Inferior parietal cortex (tissue), 1 donor: Measurements from ENCODE around the gene MSH5.
A peak's percentile ranks its signal among the peaks of the same experiment; 100 is the strongest.
"Not testable (repeated sequence)": the region's sequence is repeated elsewhere in the genome, so short reads cannot be mapped to it uniquely, and the experiment has no call there.

Experiments used
- DNase-seq: peaks from one replicate; pipeline ENCODE4 v3.0.0-alpha.2; 2016; ENCODE audit errors: extremely low spot score

MSH5 gene

DNA sequence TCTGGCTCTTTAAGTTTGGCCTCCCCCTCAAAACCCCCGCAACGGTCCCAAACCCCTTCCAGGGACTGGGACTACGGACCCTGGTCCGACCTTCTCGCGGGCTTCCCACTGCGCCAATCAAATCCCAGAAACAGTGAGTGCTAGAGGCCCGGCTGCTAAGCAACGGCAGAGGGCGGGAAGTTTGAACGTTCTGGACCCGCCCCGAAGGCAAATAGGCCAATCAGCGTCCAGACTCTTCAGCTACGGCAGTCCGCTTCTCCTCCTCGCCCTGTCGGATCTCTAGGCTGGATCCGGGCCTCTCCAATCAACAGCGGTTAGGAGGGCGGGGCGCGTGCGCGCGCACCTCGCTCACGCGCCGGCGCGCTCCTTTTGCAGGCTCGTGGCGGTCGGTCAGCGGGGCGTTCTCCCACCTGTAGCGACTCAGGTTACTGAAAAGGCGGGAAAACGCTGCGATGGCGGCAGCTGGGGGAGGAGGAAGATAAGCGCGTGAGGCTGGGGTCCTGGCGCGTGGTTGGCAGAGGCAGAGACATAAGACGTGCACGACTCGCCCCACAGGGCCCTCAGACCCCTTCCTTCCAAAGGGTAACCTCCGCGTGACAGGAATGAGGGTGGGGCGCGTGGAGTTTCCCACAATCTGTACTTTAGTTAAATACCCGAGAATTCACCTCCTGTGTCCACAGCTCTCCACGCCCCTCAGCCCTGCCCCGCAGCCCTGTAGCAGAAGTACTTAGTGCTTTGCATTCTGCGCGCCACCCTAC lies at the start of gene MSH5:
Gene MSH5 (plus strand): TSS at position 367 of the 758 bp plus-strand sequence. CDS start 462 bp downstream, outside the sequence.
- DNase-seq, result peak; percentile 100

DNA sequence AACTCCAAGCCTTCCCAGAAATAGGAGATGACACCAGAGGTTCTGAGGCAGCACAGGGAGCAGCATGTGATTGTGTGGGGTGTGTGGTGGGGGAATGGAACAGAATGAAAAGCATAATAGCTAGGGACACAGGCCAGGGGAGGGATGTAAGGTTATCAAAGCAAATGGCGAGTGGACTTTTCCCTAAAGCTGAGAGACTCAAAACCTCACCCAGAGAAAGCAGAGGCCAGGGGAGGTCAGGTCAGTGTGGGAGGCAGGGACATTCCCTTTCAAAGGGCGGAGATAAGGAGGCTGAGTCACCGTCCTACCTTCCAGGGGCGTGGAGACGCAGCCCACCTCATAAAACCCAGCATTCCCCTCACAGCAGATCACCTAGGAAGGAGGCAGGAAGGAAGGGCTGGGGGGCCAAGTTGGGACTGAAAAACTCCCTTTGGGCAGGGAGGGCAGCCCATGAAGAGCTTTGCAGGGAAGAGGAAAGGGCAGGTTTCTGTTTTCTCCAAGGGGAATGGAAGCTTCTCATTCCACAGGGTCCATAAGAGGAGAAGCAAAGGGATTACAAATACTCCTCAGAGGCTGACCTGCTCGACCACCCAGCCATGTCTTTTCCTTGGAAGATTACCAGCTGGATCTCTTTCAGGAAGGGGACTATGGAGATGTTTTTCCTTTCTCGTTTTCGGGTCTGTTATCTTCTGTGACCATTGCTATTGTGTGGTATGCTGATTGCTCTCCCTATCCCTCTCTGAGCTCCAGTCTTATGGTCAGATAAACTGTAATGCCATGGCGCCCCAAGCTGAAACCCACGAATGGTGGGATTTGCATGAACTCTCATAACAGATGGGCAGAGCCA lies 49.4 kb upstream of the MSH5 start:
- DNase-seq, result peak; percentile 17

DNA sequence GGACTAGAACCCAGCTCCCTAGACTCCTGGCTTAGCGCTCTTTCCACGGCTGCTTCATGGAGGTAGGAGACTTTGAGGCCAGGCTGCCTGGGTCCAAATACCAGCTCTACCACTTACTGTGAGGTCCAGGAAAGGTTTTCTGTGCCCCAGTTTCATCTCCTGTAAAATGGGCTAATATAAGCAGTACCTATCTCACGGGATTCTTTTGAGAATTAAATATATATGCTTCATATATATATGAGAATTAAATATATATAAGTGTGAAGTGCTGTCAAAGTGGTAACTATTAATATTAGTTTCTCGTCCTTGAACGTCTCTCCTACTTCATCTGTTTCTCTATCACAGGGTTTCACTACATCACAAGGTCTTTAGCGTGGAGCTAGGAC lies 48.7 kb upstream of the MSH5 start:
- DNase-seq, result no peak

DNA sequence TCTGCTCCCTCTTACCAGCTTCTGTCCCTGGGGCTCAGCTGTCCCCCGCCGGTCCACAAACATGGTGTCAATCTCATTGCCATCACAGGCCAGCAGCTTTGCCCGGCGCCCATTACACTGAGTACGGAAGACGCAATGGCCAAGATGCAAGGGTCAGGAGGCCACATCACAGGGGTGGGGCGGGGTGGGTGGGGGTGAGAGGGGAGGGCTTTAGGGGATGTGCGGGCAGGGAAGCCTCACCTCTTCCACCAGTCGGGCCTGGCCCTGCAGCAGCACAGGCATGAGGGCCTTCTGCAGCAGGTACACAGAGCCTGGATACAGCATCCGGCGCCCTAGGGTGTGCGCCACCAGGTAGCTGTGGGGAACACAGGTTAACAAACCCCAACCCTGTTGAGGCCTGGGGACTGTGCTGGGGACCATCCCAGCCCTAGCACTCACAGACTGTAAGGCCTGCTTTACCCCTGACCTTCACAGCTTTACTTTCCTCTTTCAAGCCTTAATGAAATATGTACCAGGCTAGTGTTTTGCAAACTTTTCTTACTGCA lies 48.2 kb upstream of the MSH5 start:
- no peak for DNase-seq

DNA sequence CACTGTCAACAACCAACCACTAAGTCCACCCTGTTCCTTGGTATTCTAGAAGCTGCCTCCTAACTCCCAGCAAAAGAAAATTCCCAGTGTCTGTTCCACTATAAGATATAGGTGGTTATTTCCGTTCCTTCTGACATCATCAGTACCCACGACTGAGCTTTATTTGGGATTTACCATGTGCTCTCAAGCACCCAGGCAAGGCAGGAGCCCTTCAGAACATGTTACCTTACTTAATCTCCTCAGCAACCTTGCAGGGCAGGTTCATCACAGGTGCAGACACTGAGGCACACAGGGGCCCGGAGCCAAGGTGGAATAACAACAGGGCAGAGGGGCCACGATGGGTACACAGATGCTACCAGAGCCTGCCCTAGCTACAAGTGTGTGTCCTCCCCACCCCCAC lies 47.5 kb upstream of the MSH5 start:
- DNase-seq, result no peak

DNA sequence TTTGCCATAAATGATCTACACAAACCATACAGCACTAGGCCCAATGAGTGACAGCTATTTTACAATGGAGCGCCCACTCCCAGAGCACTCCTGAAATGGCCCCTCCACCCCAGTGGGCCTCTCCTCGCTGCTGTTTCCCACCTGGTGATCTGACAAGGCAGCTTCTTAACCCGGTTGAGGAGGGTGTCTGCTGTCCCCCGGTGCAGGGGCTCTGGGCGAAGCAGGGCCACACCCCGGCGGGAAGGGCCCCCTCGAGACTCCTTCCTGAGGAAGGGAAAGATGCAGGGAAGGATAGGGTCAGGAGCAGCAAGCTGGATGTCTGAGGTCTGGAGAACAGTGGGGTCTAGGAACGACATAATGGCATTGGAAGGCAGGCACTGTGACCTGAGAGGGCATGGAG lies 46.9 kb upstream of the MSH5 start:
- DNase-seq, result no peak

DNA sequence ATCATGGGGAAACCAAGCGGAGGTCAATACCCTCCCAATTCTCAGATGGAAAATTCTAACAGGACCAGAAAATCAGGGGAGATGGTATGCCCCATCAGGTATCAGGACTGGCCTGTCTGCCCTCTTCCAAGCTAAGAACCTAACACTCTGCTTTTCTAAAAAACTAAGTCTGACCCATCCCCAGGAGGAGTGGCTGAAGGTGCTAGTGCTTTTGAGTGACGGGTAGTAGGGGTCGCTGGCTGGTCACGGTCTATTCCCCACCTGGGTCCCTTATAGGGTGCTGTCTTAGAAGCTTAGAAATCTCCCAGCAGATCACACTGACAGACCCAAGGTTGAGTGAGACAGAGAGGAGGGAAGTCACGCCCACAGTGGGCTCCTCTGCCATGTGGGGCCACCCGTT lies 46.3 kb upstream of the MSH5 start:
- no peak for DNase-seq

DNA sequence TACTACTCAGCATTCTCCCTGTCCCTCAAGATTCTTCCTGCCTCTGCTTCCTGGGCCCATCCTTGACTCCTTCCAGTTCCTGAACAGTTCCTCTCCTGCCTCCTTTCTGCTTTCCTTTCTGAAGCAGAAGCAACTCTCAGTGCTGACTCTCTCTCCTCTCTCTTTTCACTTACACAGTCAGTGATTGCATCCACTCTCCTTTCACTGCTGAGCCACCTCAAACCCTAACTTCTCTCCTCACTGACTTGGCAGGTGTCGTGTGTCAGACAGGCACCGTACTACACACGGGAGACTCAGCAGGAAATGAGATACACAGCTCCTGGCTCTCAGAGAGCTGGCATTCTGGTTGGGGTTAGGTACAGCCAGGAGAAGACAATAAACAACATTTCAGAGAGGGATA lies 42.2 kb upstream of the MSH5 start:
- no peak for DNase-seq

DNA sequence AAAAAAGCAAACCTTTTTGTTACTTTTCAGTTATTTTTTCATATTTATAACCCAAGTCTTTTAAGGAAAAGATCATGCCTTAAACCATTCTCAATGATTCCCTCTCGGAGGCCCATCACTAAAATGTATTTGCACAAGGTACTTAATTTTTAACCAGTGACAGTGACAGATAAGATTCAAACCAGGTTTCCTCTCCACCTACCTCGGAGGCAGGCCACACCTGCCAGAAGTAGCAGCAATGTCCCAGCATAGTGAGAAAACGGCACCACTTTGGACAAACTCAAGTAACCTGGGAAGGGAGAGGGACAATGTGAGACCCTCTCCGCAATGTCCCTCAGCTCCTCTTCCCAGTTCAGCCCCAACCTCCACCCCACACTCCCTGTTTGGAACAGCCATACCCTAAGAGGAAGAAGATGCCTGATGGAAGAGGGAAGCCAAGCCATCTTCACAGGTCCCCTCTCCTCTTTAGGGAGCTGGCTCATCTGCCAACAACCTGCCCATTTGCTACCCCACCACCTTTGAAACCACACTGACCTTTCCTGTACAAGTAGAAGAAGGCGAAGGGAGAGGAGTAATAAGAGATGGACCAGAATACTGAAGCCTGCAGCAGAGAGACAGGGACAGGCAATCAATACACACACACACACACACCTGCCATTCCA lies 38.9 kb upstream of the MSH5 start:
- no peak for DNase-seq

DNA sequence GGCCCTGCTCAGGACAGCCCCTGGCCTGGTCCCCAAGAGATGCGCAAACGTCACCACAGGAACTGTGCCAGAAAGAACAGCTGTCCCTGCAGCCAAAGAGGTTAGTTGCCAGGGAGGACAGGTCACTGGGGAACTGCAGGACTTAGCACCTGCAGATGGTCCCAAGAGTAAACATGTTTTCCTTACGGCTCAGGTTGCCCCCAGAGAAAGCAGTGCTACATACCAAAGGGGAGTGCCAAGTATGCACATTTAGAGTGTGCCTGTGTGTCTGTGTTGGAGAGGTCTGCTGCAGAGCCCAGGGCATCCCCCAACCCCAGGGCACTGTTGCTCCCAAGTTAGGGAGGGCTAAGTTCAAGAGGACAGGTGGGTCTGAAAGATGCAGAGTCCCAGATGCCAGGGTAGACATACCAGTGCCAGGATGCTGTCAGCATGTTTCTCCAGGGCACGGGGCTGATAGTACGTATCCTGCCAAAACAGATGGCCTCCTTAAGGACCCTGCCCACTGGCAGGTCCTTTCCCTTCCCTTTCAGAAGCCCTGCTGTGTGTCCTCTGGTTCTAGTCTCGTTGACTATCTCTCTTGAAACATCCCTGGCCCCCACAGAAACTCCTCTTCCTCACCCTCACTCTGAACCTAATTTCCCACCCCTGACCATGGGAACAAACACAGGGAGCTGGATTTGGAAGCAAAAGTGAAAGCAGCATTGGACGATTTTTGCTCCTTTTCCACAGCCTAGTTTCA lies 38.0 kb upstream of the MSH5 start:
- no peak for DNase-seq

DNA sequence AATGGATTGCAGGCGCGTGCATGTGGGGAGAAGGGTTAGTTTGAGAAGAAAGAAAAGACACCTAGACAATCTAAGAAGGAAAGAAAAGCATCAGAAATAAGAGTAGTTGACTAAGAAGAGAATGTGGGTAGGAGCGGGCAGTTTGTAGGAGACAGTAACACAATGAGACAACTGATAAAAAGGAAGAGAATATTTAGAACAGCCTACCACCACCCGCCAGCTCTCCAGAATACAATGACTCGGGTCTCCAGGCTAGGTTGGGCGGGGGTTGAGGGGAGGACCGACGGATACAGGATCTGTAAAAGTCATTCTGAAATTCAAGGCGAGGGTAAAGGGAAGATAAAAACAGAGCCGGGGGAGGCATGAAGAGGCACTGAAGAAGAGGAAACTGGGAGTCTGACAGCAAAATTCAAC lies 37.4 kb upstream of the MSH5 start:
- no peak for DNase-seq

DNA sequence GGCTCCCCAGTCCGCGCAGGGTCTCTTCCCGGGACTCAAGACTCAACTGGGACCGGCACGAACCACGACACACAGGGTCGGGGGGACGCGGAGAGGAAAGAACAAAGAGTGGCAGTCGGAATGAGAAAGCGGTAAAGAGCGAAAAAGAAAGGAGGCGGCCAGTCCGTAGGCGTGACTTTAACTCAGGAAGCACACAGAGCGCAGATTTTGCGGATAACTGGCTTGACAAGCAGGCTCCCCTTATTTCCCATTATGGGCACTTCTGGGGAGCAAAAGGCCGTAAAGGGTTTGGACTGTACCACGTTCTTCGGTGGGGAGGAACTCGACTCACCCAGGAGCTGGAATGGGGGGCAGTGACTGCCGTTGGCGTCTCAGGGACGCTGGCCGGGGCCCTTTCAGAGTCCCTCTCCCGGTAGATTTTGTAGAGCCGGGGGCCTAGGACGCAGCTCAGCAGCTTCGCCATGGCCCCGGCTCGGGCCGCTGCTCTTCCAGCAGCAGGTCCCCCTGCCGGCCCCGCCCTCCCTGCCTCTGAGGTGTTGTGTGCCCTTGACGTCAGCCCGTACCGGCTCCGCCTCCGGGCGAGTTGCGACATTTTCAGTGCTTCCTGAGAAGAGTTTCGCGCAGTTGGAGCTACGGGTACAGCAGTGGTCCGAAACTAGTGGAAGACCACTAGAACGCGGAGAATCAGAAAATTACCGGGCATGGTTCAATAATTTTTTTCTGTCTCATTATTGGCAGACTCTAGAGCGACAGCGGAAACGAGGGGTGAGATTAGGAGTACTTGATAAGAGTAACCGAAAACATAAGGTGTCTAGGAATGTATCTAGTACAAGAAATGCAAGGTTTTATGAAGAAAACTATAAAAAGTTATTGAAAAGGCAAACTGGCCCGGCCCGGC lies 36.7 kb upstream of the MSH5 start, which contains the start of gene ABHD16A:
Gene ABHD16A (minus strand): TSS at position 506 of the 898 bp plus-strand sequence. CDS start 43 bp downstream, at position 463.
- DNase-seq, result peak; percentile 99

DNA sequence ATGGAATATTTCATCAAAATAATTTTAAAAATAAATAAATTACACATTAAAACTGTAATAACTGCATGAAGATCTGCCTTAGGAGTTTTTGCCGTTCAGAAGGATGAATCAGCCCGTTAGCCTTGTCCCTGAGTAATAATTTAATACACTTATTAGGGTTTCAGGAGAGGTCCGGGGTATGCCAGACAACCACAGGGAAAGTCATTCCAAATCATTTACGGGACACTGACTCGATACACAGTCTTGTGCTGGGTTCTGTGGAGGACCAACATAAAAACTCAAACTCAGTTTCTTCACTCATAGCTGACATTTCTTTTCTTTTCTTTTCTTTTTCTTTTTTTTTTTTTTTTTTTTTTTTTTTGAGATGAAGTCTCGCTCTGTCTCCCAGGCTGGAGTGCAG lies 33.9 kb upstream of the MSH5 start:
- no peak for DNase-seq

DNA sequence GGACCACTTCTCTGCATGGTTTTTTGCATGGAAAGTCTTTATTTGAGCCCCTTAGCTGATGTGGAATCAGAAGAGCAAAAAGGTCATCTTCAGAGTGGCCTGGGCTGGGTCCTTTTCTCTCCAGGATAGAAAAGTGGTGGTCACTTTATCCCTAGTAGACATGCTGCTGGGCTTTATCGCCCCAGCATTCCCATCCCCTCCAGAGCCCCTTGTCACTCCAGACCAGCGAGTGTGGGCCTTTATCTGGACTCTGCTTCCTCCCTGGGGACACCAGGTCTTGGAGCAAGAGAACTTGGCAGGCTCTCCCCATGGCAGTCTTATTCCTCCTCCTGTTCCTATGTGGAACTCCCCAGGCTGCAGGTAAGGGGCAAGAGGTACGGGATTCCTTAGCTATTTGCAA lies 33.2 kb upstream of the MSH5 start, which contains the start of gene LY6G6F:
Gene LY6G6F (plus strand): TSS at position 268 of the 400 bp plus-strand sequence. CDS start 41 bp downstream, at position 309.
- no peak for DNase-seq

DNA sequence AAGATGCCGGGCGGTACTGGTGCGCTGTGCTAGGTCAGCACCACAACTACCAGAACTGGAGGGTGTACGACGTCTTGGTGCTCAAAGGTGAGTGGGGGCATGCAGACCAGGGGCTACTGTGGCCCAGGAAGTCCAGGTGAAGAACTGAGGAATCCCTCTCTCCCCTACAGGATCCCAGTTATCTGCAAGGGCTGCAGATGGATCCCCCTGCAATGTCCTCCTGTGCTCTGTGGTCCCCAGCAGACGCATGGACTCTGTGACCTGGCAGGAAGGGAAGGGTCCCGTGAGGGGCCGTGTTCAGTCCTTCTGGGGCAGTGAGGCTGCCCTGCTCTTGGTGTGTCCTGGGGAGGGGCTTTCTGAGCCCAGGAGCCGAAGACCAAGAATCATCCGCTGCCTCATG lies 32.1 kb upstream of the MSH5 start:
- no peak for DNase-seq

DNA sequence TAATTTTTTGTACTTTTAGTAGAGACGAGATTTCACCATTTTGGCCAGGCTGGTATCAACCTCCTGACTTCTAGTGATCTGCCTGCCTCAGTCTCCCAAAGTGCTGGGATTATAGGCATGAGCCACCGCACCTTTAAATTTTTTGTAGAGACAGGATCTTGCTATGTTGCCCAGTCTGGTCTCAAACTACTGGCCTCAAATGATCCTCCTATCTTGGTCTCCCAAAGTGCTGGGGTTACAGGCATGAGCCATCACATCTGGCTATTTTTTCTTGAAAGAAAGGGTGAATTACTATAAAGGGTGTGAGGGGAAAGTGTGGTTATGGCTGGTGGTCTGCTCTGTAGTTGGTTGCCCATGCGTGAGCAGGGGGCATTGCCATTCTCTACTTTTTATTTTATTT lies 31.6 kb upstream of the MSH5 start:
- no peak for DNase-seq

DNA sequence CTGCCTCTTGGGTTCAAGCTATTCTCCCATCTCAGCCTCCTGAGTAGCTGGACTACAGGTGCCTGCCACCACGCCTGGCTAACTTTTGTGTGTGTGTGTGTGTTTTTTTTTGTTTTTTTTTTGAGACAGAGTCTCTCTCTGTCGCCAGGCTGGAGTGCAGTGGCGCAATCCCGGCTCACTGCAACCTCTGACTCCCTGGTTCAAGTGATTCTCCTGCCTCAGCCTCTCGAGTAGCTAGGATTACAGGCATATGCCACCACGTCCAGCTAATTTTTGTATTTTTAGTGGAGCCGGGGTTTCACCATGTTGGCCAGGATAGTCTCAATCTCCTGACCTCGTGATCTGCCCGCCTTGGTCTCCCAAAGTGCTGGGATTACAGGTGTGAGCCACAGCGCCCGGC lies 30.6 kb upstream of the MSH5 start:
- DNase-seq, result not testable (repeated sequence)

DNA sequence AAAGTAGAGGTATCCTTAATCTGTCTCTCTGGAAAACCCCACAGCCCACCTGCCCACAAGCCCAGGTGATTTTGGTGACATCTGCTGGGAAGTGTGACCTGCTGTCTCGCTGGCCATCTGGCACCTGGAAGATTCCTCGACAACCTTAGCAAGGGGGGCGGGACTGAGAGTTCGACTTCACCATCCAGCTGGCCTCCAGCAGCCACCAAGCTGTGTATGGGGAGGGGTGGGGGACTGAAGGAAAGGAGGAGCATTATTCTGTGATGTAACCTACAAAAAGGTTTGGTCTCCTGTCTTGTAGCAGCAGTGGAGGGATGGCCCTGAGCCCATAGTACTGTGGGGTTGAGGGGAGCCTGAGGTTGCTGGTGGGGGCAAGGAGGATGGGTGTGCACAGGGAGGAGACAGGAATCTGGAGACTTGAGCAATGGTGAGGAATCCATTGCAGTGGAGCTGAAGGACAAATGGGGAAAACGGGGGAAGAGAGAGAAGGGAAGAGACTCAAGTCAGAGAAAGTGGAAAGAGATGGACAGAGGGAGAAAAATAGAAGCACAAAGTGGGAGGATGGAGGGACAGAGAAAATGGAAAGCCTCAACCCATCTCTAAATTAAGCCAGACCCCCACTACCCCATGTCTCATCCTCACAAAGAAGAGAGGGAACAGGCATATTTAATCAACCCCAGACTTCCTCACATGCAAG lies 29.1 kb upstream of the MSH5 start:
- no peak for DNase-seq

DNA sequence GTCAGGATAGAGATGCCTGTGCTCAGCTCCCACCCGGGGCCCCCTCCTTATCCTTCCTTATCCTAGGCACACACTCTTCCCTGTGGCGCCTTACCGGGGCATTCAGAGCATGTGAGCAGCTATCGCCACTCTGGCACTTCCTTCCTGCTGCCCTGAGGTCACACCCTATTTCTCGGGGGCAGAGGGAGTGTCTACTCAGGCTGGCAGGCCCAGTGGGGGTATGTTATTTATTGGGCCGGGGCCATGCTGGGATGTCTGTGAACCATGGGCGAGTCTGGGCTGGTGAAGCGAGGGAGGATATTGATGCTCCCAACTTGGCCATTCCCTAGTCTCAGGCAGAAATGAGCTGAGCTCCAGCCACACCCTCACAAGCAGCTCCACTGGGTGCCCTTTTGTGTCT lies 28.6 kb upstream of the MSH5 start:
- DNase-seq, result no peak

DNA sequence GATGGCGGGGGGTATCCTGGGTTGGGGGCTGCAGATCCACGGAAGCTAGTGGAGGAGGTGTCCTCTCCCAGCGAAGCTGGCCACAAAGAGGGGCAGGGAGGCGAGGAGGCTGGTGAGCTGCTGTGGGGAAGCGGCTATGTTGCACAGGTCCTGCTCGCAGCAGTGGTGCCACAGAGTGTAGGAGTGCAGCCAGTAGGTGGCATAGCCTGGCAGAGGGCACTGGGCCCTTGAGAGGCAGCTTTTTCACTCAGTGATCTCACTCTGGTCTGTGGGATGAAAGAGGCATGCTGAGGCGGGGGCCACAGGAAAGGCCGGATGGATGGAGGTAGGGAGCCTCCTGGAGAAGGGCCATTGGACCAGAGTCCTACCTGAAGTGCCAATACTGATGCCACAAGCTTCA lies 27.5 kb upstream of the MSH5 start:
- DNase-seq, result no peak
